LNCAP (cell line): ENCODE results near the gene RASSF7.

ENCODE experiments used
- CTCF ChIP-seq: fragments of 450-650 bp; IDR thresholded peaks from 2 replicates; pipeline ENCODE4 v1.5.1; 2017; ENCODE audit warnings: mild to moderate bottlenecking

RASSF7 gene

DNA sequence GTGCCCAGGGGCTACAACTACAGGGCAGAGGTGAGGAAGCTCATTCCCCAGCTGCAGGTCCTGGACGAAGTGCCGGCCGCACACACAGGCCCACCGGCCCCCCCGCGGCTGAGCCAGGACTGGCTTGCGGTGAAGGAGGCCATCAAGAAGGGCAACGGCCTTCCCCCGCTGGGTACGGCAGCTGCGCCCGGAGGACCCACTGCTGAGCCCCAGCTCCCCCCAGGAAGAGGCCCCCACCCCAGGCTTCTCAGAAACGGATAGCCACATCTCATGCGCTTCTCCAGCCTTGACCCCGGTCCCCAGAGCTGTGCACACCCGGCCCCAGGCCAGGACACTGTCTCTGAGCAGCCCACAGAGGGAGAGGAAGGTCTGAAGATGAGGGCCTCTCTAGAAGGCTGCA, 9.6 kb upstream of the RASSF7 start:
- TF ChIP-seq CTCF, result no peak

DNA sequence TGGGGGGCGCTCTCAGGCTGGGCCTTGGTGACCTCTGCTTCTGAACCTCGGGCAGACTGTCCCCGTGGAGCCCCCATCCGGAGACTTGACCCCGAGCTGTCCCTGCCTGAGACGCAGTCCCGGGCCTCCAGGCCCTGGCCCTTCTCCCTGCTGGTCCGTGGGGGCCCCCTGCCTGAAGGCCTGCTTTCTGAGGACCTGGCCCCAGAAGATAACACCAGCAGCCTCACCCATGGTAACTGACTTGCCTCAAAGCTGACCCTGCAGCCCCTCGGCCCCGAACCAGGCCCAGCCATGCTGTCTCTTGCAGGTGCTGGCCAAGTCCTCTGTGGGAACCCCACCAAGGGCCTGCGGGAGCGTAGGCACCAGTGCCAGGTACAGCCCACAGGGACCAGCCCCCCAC, 9.2 kb upstream of the RASSF7 start:
- no peak for TF ChIP-seq CTCF

- TF ChIP-seq CTCF, result no peak
Observed at GRCh38 chr11:553083-553987, 7.4 kb upstream of the RASSF7 start.

GRCh38 chr11:553988-554340, 6.8 kb upstream of the RASSF7 start:
- TF ChIP-seq CTCF, result no peak

DNA sequence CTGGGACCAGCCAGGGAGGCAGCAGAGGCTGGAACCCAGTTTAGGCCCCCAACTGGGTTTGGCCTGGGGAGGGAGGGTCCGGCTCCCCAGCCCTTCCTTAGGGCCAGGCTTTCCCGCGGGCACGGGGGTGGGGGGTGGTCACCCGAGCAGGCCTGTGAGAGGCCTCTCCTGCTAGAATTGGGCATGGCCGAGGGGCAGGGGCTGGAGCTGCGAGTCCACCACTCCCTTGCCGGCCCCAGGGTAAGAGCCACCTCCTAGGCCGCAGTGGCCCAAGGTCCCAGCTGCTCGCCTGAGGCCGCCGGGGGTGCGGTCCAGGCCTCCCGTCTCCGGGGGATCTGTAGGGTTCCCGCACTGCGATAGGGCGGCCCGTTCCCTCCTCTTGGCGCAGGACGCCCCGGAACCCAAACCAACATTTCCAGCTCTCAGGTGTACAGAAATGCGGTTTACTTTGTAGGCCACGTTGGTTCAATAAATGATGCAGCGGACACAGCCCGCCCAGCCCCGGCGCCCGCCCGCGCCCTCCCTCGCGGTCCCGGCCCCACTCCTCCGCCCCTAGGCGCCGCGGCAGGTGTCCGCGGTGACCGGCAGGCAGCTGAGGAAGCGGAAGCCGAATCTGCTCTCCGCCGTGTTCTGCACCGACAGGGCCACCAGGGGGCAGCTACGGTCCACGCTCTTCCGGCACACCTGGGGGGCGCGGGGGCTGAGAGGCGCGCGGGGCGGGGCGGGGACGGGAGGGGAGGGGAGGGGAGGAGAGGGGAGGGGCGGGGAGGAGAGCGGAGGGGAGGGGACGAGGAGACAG, 6.1 kb upstream of the RASSF7 start:
- peak; percentile 61 for TF ChIP-seq CTCF

- TF ChIP-seq CTCF, result no peak
Observed at GRCh38 chr11:555227-555779, 5.5 kb upstream of the RASSF7 start.

DNA sequence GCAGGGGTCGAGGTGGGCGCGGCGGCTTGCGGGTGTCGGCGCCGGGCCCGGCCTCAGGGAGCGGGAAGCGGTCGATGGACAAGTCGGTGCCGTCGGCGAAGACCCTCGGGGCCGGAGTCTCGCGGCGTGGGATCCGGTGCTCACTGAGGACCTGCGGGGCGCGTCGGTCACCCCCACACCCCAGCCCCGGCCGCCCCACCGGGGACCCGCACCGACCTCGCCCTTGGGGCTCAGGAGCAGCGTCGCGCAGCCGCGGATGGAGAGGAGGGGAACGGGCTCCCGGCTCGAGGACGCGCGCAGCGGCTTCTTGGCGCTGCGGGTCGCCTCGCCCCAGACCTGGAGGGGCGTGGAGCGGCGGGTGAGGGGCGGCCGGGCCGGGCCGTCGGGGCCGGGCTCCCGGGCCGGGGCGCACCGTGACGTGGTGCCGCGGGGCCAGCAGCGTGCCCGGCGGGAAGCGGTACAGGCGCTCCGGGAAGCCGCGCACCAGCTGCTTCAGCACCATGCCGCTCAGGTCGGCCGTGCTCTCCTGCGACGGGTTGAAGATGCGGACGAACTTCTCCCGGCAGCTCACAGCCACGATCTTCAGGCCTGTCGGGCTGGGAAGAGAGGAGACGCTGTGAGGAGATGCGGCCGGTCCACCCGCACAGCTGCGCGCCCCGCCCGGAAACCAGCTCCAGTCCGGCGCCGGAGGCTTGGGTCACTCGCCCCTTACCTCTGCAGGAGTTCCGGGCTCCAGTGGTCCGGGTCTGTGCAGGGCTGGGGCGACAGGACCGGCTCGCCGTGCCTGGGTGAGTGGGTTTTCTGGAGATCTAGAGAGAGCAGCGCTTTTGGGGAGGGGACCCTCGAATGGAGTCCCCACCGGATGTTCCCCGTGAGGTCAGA, 4.7 kb upstream of the RASSF7 start:
- no peak for TF ChIP-seq CTCF
